Mononuclear cell (primary cell): ENCODE data around the gene EXOC4. TPM values are rescaled to one million over a fixed set of nuclear protein-coding genes. Genes with fewer than 3 reads are reported as not detected.

Experiments
- H3K27me3 ChIP-seq: 2 replicates; pipeline ENCODE4 v1.6.0; 2011; ENCODE audit warnings: low read length, control low read depth; ENCODE audit not compliant: insufficient read depth
- H3K4me1 ChIP-seq: 2 replicates; pipeline ENCODE4 v1.5.1; 2011; ENCODE audit warnings: mild to moderate bottlenecking, low read length, control low read depth; ENCODE audit not compliant: insufficient read depth
- H3K4me3 ChIP-seq: 2 replicates; pipeline ENCODE4 v1.5.1; 2011; ENCODE audit warnings: mild to moderate bottlenecking, low read length, moderate library complexity
- H3K9me3 ChIP-seq: 2 replicates; pipeline ENCODE4 v1.5.1; 2011; ENCODE audit warnings: low read depth, mild to moderate bottlenecking, control low read depth, low read length
- total RNA-seq: library from RNA; depleted of rRNA; stranded (reverse); fragments of >200 nt; gene quantifications from one replicate; pipeline ENCODE4 v1.2.3, GENCODE V29; 2012

EXOC4 gene
- total RNA-seq, 1 donor, result 106 TPM

DNA sequence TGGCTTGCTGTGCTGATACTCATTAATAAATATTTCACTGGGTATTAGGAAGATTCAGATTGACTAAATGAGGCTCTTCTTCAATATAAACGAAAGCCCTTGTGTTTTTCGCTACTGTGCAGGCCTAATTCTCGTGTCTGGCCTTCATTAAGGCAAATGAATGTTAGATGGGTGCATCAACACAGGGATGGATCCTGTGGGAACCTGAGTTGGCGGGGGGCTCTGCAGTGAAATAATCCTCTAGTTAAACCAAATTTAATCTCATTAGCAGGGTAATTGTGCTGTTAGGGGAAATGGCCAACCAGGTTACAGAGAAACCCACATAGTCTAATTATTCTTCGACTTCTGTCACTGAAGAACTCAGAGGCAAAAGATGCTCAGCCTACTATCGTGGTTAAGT lies 548.5 kb downstream of the EXOC4 start:
- Histone ChIP-seq H3K27me3 (no peaks in the 10 kb centered on the region), H3K9me3 (no peaks in the 10 kb centered on the region), H3K4me3 (no peak overlapping the region), H3K4me1 (no peaks in the 10 kb centered on the region)

DNA sequence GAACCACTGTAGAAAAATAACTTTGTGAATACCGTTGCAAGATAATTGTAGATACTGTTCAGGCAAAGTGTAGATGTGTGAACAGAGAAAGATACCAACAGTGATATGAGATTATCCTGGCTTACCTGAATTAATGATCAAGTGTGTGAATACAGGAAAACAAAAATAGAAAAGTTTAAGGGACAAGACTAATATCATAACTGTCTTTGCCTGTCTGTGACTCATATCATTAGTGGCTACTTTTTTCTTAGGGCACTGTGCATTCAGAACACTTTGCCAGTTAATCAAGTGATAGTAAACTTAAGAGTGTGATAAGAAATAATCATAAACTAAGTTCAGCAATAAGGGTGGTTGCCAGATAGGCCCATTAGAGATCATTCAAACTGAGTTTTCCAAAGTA lies 551.2 kb downstream of the EXOC4 start:
- Histone ChIP-seq H3K4me3 (no peak overlapping the region), H3K27me3 (no peaks in the 10 kb centered on the region), H3K9me3 (no peaks in the 10 kb centered on the region), H3K4me1 (no peaks in the 10 kb centered on the region)

DNA sequence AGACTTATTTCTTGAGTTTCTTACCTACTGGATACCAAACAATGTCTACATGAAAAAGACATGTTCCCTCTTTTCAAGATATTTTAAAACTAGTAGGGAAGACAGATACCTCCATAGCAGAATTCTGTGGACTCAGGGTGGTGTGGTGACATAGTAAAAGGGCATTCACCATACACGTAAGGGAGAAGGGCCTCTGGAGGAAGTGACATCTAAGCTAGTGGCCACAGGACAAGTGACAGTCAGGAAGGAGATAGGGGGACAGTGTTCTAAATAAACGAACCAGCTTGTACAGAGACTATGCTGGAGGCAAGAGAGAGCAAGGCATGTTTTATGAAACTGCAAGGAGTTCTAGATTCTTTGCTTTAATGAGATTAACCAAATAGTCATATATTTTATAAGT lies 552.5 kb downstream of the EXOC4 start:
- H3K4me3 ChIP-seq, result no peak overlapping the region
- H3K4me1 ChIP-seq, result no peaks in the 10 kb centered on the region
- no peaks in the 10 kb centered on the region for H3K9me3 ChIP-seq
- no peaks in the 10 kb centered on the region for H3K27me3 ChIP-seq

DNA sequence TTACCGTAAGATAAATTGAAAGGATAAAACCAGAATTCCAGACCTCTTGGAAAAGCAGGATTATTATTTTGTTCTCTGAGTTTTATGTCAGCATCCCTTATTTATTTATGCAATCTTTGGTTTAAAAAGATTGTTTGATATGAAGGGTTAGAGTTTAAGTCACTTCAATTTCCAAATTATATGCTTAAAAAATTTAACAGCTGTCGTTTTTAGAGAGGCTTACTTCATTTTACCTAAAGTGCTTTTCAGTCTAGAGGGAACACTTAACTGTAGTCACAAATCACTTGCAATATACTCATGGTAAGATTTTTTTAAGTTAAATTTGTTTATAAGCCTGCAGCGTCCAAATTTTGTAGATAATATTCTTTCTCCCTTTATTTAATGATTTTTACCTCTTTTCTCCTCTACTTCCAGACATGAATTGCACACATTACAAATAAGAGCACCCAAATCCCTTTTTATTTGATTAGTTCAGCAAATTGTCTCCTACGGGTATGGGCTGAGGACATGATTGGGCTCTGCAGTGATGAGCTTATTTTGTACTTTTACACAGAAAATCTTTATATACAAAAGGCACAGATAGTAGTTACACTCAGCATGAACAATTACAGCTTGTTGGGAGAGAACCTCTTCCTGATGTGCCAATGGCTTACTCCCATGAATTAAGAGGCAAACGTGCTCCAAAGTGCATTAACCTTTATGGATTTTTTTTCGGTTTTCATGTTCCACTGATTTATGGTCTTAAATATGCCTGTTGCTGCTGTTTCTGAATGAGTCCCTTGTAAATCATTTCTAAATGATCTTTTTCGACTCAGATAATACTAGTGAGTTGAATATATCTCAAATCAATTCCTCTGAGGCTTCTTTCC lies 555.0 kb downstream of the EXOC4 start:
- Histone ChIP-seq H3K27me3 (no peaks in the 10 kb centered on the region), H3K4me3 (no peak overlapping the region), H3K4me1 (no peaks in the 10 kb centered on the region), H3K9me3 (no peaks in the 10 kb centered on the region)

DNA sequence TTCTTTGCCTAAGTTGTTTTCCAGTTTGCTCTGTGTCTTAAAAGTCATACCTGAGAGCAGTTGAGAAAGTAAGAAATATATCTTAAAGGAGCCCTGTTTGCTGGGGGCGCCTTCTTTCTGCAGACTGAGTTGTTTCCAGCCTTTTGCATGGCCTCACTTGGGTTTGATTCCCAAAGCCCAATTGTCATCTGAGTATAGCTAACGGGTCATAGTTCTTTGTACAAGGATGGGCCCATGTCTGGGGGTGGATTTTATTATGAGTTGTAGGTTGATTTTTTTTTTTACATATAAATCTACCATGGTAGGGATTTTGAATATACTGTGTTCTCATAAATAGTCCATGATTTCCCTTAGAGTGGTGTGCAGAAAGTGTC lies 555.6 kb downstream of the EXOC4 start:
- H3K4me3 ChIP-seq, result no peak overlapping the region
- H3K27me3 ChIP-seq, result no peaks in the 10 kb centered on the region
- H3K9me3 ChIP-seq, result no peaks in the 10 kb centered on the region
- H3K4me1 ChIP-seq, result no peaks in the 10 kb centered on the region

DNA sequence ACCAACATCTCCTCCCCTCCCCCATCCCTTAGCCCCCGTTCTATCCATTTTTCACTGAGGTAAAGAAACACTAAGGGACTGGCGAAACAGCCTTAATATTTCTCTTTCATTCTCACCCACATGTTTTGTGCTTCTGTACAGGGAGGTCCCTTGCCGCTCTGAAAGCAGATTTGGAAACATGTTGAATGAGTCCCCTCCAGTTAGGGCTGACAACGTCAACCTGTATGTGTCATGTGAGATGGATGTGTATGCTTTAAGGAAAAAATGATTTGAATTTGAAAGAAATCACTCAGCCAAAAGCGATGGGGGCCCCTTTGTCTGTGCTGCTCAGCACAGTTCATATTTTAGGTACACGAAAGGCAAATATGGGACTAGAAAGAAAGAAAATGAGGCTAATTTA lies 560.0 kb downstream of the EXOC4 start:
- Histone ChIP-seq H3K4me3 (no peak overlapping the region), H3K4me1 (no peaks in the 10 kb centered on the region), H3K9me3 (no peaks in the 10 kb centered on the region), H3K27me3 (no peaks in the 10 kb centered on the region)

DNA sequence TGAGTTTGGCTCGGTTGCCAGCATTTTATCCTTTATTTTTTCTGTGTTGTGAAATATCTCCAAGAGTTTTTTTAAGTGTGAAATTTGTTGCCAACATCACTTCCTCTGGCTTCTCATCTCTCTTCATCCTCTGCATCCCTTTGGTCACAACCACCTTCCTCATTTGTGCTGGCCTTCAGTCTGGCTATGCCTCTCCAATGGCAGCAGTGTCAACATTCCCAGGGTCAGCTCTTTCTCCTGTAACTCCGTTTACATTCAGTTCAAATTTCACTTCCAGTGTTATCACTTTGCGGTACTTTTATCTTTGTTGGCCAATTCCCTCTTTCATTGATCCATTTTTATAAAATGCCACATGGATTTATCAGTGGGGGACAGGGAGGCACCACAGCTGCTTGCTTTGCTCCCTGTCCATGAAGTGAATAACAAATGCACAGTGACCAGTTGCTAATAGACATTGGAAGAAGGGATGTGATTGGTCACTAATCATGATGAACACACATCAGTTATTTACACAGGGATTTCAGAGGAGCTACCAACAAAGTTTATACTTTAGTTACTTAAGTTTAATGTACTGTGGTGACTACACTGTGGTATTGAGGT lies 562.8 kb downstream of the EXOC4 start:
- Histone ChIP-seq H3K4me1 (no peaks in the 10 kb centered on the region), H3K27me3 (no peaks in the 10 kb centered on the region), H3K9me3 (no peaks in the 10 kb centered on the region), H3K4me3 (no peak overlapping the region)

DNA sequence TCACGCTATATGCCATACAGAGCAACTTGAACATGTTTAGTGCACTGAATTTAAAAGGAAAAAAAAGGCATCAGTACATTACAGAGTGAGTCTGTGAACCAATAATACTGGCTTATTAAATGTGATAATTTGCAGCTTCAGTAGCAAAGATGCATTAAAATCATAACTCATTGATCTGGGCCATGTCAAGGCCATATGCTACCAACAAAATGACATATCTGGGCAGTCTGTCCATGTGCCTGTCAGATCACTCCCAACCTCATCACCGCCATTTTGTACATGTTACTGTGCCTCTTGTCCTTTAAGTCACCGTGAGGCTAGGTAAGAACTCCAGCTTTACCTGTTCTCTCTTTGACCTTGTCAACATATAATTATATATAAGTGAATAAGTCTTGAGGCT lies 566.8 kb downstream of the EXOC4 start:
- no peaks in the 10 kb centered on the region for H3K4me1 ChIP-seq
- no peaks in the 10 kb centered on the region for H3K9me3 ChIP-seq
- no peaks in the 10 kb centered on the region for H3K27me3 ChIP-seq
- H3K4me3 ChIP-seq, result no peak overlapping the region

DNA sequence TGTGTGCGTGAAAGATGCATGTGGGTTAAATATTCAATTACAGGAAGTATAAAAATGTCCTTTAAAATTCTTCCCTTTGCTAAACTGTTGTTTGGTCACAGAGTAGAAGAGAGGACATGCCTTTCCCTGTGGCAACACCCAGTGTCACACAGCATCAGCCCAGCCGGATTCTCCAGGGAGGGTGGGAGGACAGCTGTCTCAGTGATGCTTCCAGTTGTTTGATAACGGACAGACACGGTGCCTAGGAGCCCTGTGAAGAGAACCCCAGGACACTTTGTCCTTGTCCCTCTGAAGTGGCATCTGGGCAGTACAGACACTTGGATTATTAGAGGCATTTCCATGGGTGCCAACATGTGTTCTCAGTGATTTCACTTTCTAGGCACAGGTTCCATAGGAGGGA lies 567.7 kb downstream of the EXOC4 start:
- no peaks in the 10 kb centered on the region for H3K4me1 ChIP-seq
- no peaks in the 10 kb centered on the region for H3K27me3 ChIP-seq
- no peaks in the 10 kb centered on the region for H3K9me3 ChIP-seq
- no peak overlapping the region for H3K4me3 ChIP-seq

DNA sequence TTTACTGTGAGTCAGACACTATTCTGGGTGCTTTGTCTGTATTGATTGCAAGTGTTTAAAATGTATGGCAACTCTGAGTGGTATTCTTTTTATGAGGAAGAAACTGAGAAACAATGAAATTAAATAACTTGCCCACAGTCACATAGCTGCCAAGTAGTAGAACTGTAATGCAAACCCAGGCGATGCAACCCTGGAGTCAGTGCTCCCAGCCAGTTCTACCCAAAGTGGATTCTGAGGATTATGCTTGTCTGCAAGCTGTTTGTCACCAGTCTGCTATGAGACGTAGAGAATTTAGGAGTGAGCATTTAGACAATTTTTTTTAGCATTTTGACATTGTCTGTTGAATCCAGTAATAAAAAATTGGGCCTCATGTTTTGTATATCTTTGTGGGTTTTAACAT lies 568.3 kb downstream of the EXOC4 start:
- Histone ChIP-seq H3K4me3 (no peak overlapping the region), H3K4me1 (no peaks in the 10 kb centered on the region), H3K9me3 (no peaks in the 10 kb centered on the region), H3K27me3 (no peaks in the 10 kb centered on the region)

DNA sequence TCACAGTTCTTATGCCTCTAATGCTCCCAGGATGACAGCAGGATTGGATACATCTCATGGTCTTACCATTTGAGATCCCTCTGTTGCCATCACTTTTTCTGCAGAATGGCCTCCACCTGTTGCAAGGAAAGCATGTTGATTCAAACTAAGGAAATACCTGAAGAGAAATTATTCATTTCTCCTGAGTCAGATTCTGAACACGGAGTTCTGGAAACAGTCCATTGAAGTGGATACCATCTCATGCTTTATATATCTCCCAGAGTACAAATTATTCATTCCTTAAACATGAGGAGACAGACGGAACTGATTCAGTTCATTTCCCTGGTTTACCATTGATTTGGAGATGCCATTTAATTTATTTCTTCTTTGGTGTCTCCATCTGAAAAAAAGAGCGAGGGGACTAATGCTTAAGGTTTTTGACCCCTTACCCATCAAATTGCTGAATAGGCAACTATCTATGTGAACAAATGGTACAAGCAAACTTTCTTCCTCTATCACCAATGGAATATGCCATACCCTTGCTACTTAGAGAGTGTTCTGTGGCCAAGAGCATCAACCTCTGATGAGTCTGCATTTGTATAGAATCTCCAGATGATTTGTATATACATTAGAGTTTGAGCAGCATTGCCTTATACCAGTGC lies 569.2 kb downstream of the EXOC4 start:
- H3K4me3 ChIP-seq, result no peak overlapping the region
- H3K27me3 ChIP-seq, result no peaks in the 10 kb centered on the region
- H3K9me3 ChIP-seq, result no peaks in the 10 kb centered on the region

DNA sequence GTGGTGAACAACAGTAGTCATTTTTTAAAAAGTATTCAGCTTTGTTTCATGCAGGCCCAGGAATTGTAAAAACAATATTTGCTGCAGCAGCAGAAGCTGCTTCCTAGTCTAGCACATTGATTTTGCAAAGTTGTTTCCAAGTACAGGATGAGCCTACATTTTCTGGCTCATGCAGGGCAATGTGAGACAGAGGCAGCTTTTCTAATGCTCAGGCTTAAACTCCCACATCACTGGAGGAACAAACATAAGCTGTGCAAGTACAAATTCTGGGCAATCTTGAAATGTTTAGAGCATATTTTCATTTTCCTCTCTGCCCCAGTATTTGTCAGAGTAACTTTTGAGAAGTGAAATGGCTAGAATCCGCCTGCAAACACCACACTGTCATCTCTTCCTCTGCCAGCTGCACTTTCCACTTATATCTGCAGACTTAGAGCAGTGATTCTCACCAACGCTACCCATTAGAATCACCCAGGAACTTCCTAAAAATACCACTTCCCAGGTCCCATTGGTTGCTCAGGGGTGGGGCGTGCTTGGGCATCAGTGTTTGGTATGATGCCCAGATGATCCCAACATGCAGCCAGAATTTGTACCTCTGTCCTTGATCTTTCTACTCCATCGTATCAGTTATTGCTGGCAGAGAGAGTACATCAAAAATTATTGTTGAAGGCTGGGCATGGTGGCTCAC lies 570.1 kb downstream of the EXOC4 start:
- Histone ChIP-seq H3K27me3 (no peaks in the 10 kb centered on the region), H3K9me3 (no peaks in the 10 kb centered on the region), H3K4me3 (no peak overlapping the region), H3K4me1 (no peaks in the 10 kb centered on the region)

More for the DNA sequence above, 569.2 kb downstream of the EXOC4 start:
- H3K4me1 ChIP-seq, result no peaks in the 10 kb centered on the region

DNA sequence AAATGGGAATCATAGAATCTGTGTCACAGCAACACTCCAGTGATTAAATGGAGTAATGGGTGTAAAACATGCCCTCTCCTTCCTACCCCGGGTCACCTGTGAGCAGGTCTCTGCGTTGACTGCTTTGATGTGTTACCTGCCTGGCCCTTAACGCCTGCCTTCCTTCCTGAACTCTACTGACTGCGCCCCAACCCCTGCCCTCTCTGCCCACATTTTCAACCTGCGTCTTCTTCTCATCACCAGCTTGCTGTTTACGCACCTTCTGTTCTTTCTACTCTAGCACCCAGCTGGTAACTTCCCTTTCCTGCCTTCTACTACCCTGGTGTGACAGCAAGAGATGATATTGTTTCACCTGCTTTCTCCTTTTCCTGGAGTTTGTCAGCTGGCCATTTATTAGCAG lies 571.3 kb downstream of the EXOC4 start:
- Histone ChIP-seq H3K9me3 (no peaks in the 10 kb centered on the region), H3K27me3 (no peaks in the 10 kb centered on the region), H3K4me3 (no peak overlapping the region), H3K4me1 (no peaks in the 10 kb centered on the region)

DNA sequence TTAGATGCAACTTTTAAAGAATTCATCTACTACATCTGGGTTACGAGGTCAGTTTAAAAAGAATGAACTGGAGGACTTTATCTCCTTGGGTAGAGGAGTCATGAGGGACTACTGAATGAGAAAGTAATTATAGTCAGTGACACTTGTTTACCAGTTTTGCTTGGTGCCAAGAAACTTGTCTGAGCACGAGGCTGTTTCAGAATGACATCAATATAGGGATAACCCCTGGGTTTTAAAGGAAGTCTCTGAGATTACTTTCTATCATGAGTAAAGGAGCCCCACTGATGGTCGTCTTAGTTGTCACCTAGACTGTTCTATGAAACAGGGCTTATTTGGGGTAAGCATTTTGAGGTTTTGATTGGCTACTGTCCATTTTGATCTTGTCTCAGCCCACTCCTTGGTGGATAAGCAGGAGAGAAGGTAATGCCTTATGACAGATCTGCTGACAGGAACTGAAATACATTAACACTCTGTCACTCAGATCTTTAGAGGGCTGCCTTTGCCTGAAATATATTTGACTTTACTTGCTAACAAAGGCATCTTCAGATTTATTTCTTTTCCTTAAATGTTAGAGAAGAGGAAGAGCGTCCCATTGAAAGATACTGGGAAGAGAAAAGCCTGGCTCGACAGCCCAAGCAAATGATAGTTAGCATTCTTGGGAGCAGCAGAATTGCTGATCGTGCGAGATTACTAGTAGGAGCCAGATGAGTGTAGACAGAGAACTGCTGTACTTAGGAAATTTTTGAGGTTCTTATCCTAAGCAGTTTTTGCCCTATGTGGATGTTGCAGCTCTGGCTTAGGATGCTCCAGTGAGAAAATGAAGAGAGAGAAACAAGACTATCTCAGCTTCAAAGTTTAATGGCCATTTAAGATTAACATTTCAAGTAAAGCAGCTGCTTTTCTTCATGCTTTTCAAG lies 575.1 kb downstream of the EXOC4 start:
- H3K4me1 ChIP-seq, result no peaks in the 10 kb centered on the region

More for the DNA sequence above, 575.1 kb downstream of the EXOC4 start:
- Histone ChIP-seq H3K9me3 (peaks cover 4% of the 10 kb centered on the region), H3K4me3 (no peak overlapping the region), H3K27me3 (no peaks in the 10 kb centered on the region)
